Nephron (organoid): ENCODE data around the gene MMP28.

Experiments used
- H3K27ac Mint-ChIP-seq, 3 experiments: 2 replicates each; pipeline ENCODE4 v1.8.0; 2020; ENCODE audit warnings: mixed read lengths in 3 of 3, mild to moderate bottlenecking in 2 of 3, moderate library complexity in 1 of 3
- H3K27me3 Mint-ChIP-seq: 2 replicates; pipeline ENCODE4 v1.8.0; 2021; ENCODE audit warnings: low read depth, mild to moderate bottlenecking, moderate library complexity, mixed read lengths
- H3K36me3 Mint-ChIP-seq: 2 replicates; pipeline ENCODE4 v1.8.0; 2020; ENCODE audit warnings: low read depth, mixed read lengths
- H3K4me1 Mint-ChIP-seq: 2 replicates; pipeline ENCODE4 v1.8.0; 2020; ENCODE audit warnings: mixed read lengths
- H3K4me3 Mint-ChIP-seq, 3 experiments: 2 replicates each; pipeline ENCODE4 v1.8.0; 2020; ENCODE audit warnings: mild to moderate bottlenecking in 3 of 3, mixed read lengths in 3 of 3, moderate library complexity in 2 of 3
- H3K9me3 Mint-ChIP-seq: 2 replicates; pipeline ENCODE4 v1.8.0; 2020; ENCODE audit warnings: mixed read lengths
- CTCF ChIP-seq, 3 experiments: fragments of 200-600 bp; sonication (generic); IDR thresholded peaks; one replicate each; pipeline ENCODE4 v1.5.0; 2021; ENCODE audit warnings: antibody characterized with exemption in 3 of 3; ENCODE audit not compliant: unreplicated experiment in 3 of 3

Gene MMP28

DNA sequence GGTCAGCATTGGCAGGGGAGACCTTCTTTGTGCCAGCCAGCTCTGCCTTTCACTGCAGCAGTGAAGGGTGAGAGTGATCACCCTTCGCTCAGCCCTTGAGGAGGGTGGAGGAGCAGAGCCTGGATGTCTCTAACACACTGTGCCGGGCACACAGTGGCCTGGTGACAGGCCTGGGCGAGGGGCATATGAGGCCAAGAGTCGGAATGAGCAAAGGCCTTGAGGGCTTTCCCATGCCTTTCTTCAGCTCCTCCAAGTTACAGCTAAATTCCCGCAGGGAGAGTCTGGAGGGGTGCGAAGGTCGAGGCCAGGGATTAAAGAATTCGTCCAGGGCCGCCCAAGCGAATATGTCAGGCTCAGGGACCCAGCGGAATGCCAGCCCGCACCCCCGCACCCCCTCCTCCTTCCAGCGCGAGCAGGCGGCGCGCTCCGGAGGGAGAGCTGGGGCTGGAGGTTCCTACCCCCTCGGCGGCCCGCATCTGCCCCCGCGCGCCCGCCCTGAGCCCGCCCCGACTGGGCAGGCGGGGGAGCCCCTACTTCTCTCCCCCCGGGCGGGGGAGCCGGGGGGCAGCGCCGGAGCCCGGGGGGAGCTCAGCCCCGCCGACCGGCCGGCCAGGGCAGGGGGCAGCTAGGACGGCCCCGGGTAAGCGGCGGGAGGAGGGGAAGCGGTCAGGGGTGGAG is 64.1 kb downstream of the MMP28 start, which contains the start of gene RASL10B:
RASL10B (plus strand) TSS at position 401 of the 678 bp plus-strand sequence. CDS start 3,546 bp downstream, outside the sequence.
- no peak for TF ChIP-seq CTCF (IDR thresholded peaks at IDR 0.05; ENCODE audit: unreplicated experiment in 3 of 3)
- peak within 1 kb of the TSS in 2 of 3 experiments; percentile 70 to 73 for H3K27ac Mint-ChIP-seq
- no peaks in the 10 kb centered on the region for H3K9me3 Mint-ChIP-seq
- H3K36me3 Mint-ChIP-seq = no peaks in the 10 kb centered on the region
- H3K4me1 Mint-ChIP-seq = peaks cover 35% of the 10 kb centered on the region
- peak within 1 kb of the TSS; percentile 92 to 95 (median 93) for H3K4me3 Mint-ChIP-seq
- H3K27me3 Mint-ChIP-seq = no peaks in the 10 kb centered on the region

DNA sequence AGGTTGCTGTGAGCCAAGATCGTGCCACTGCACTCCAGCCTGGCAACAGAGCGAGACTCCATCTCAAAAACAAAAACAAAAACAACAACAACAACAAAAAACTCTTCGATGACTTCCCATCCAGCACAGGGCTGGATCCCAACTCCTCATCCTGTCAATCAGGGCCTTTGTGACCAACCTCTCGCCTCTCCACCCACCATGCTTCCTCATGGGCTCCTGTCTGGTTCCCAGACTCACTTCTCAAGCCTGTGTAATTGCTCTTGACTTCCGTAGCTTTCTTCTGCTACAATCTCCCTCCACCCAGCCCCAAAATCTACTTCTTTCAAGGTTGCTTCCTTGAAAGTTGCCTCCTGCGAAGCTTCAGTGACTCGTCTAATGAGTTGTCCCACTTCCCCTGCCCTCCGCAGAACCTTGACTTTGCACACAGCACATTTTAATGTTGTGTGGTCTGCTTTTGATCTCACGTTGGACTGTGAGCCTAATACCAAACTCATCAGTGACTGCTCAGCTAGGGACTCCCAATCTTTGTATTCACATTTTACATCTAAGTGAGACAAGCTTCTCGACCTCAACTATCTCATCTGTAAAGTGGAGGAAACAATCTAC is 64.9 kb downstream of the MMP28 start:
- peak overlapping the region; percentile 81 to 83 (median 82) for H3K4me3 Mint-ChIP-seq
- peaks cover 44% of the 10 kb centered on the region for H3K4me1 Mint-ChIP-seq
- no peaks in the 10 kb centered on the region for H3K9me3 Mint-ChIP-seq

DNA sequence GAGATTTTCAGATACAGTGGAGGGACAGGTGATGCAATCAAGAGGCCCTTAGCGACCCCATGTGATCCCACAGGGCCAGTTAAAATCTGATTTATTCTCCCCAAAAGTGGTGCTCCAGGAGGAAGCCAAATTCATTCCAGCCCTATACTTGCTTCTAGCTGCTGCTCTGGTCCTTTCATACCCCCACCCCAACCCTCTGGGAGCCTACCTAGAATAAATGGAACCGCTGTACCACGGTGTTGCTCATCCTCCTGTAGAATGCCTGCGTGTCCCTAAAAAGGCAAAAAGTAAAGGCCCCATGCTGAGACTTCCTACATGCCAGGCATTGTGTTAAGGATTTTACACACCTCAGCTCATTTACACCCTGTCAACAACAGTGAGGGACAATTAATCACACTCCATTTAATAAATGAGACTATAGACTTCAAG is 66.0 kb downstream of the MMP28 start:
- Mint-ChIP-seq H3K9me3 (no peaks in the 10 kb centered on the region), H3K27ac (peak overlapping the region in 1 of 3 experiments; percentile 63), H3K27me3 (no peaks in the 10 kb centered on the region), H3K36me3 (peaks cover 16% of the 10 kb centered on the region), H3K4me1 (peaks cover 52% of the 10 kb centered on the region), H3K4me3 (peak overlapping the region; percentile 67 to 82 (median 72))
- no peak for TF ChIP-seq CTCF (IDR thresholded peaks at IDR 0.05; ENCODE audit: unreplicated experiment in 3 of 3)

More for the DNA sequence above, 64.9 kb downstream of the MMP28 start:
- Mint-ChIP-seq H3K27ac (peak overlapping the region in 1 of 3 experiments; percentile 29), H3K36me3 (peaks cover 6% of the 10 kb centered on the region), H3K27me3 (no peaks in the 10 kb centered on the region)
- no peak for TF ChIP-seq CTCF (IDR thresholded peaks at IDR 0.05; ENCODE audit: unreplicated experiment in 3 of 3)

- H3K4me3 Mint-ChIP-seq = no peak overlapping the region
- peaks cover 52% of the 10 kb centered on the region for H3K4me1 Mint-ChIP-seq
- H3K27ac Mint-ChIP-seq = peak overlapping the region; percentile 7 to 98 (median 86)
- no peaks in the 10 kb centered on the region for H3K9me3 Mint-ChIP-seq
- H3K36me3 Mint-ChIP-seq = peaks cover 25% of the 10 kb centered on the region
- H3K27me3 Mint-ChIP-seq = no peaks in the 10 kb centered on the region
- TF ChIP-seq CTCF (IDR thresholded peaks at IDR 0.05; ENCODE audit: unreplicated experiment in 3 of 3) = no peak
Observed at GRCh38 chr17:35728551-35728950, 66.9 kb downstream of the MMP28 start.

GRCh38 chr17:35727635-35728034 is 67.8 kb downstream of the MMP28 start:
- Mint-ChIP-seq H3K36me3 (peaks cover 30% of the 10 kb centered on the region), H3K27me3 (no peaks in the 10 kb centered on the region), H3K27ac (peak overlapping the region; percentile 7 to 98 (median 86)), H3K9me3 (no peaks in the 10 kb centered on the region), H3K4me3 (peak overlapping the region in 1 of 3 experiments; percentile 18), H3K4me1 (peaks cover 52% of the 10 kb centered on the region)
- no peak for TF ChIP-seq CTCF (IDR thresholded peaks at IDR 0.05; ENCODE audit: unreplicated experiment in 3 of 3)
